Measurements from ENCODE around the gene UBE2R2. TPM values are rescaled to one million over a fixed set of nuclear protein-coding genes. Genes with fewer than 3 reads are reported as not detected.

Gene UBE2R2
- total RNA-seq, 1 donor from 2014 or later, result 88.0 TPM

- Mint-ChIP-seq H3K4me3 (no peak overlapping the region), H3K27ac (ENCODE audit: unreplicated experiment) (no peak overlapping the region), H3K36me3 (ENCODE audit: low read depth) (peaks cover 6% of the 10 kb centered on the region), H3K9me3 (no peaks in the 10 kb centered on the region), H3K27me3 (ENCODE audit: low read depth) (no peaks in the 10 kb centered on the region), H3K4me1 (peaks cover 9% of the 10 kb centered on the region)
- no peak for TF ChIP-seq CTCF (conservative IDR thresholded peaks at IDR 0.05)
- no peak for DNase-seq (ENCODE audit: low read depth, low spot score)
Measured at GRCh38 chr9:33885948-33886347, 69.0 kb downstream of the UBE2R2 start.

- no peak overlapping the region for H3K27ac Mint-ChIP-seq (ENCODE audit: unreplicated experiment)
- no peaks in the 10 kb centered on the region for H3K27me3 Mint-ChIP-seq (ENCODE audit: low read depth)
- no peaks in the 10 kb centered on the region for H3K4me1 Mint-ChIP-seq
- no peak for TF ChIP-seq CTCF (conservative IDR thresholded peaks at IDR 0.05)
- H3K4me3 Mint-ChIP-seq, result no peak overlapping the region
- DNase-seq (ENCODE audit: low read depth, low spot score), result no peak
- peaks cover 10% of the 10 kb centered on the region for H3K36me3 Mint-ChIP-seq (ENCODE audit: low read depth)
- H3K9me3 Mint-ChIP-seq, result no peaks in the 10 kb centered on the region
Measured at GRCh38 chr9:33893861-33894260, 76.9 kb downstream of the UBE2R2 start.

GRCh38 chr9:33894316-33894715 lies 77.4 kb downstream of the UBE2R2 start:
- Mint-ChIP-seq H3K9me3 (no peaks in the 10 kb centered on the region), H3K27ac (ENCODE audit: unreplicated experiment) (no peak overlapping the region), H3K4me1 (no peaks in the 10 kb centered on the region), H3K4me3 (no peak overlapping the region), H3K36me3 (ENCODE audit: low read depth) (peaks cover 10% of the 10 kb centered on the region), H3K27me3 (ENCODE audit: low read depth) (no peaks in the 10 kb centered on the region)
- TF ChIP-seq CTCF (conservative IDR thresholded peaks at IDR 0.05), result no peak
- DNase-seq (ENCODE audit: low read depth, low spot score), result no peak

GRCh38 chr9:33903157-33903780 lies 86.3 kb downstream of the UBE2R2 start:
- peaks cover 21% of the 10 kb centered on the region for H3K4me1 Mint-ChIP-seq
- H3K27me3 Mint-ChIP-seq (ENCODE audit: low read depth), result no peaks in the 10 kb centered on the region
- H3K4me3 Mint-ChIP-seq, result peak overlapping the region; percentile 6
- DNase-seq (ENCODE audit: low read depth, low spot score), result no peak
- H3K36me3 Mint-ChIP-seq (ENCODE audit: low read depth), result peaks cover 15% of the 10 kb centered on the region
- no peaks in the 10 kb centered on the region for H3K9me3 Mint-ChIP-seq
- H3K27ac Mint-ChIP-seq (ENCODE audit: unreplicated experiment), result no peak overlapping the region
- TF ChIP-seq CTCF (conservative IDR thresholded peaks at IDR 0.05), result no peak

GRCh38 chr9:33905137-33905536 lies 88.2 kb downstream of the UBE2R2 start:
- Mint-ChIP-seq H3K36me3 (ENCODE audit: low read depth) (peaks cover 15% of the 10 kb centered on the region), H3K27me3 (ENCODE audit: low read depth) (no peaks in the 10 kb centered on the region), H3K4me3 (peak overlapping the region; percentile 19), H3K4me1 (peaks cover 22% of the 10 kb centered on the region), H3K27ac (ENCODE audit: unreplicated experiment) (no peak overlapping the region), H3K9me3 (no peaks in the 10 kb centered on the region)
- no peak for DNase-seq (ENCODE audit: low read depth, low spot score)
- no peak for TF ChIP-seq CTCF (conservative IDR thresholded peaks at IDR 0.05)
